H1 (cell line): Measurements from ENCODE around the gene UFSP2. TPM values are rescaled to one million over a fixed set of nuclear protein-coding genes. Genes with fewer than 3 reads are reported as not detected.

Experiments used
- CTCF ChIA-PET: fragments of 300-600 bp; sonication (Branson Sonifier 250); formaldehyde crosslinking; loops from one replicate; lab custom pipeline; 2021; ENCODE audit not compliant: partially characterized antibody; lab: Charles Lee
- POLR2A ChIA-PET: fragments of 300-600 bp; sonication (Branson Sonifier 250); formaldehyde crosslinking; loops from one replicate; lab custom pipeline; 2021; ENCODE audit warnings: inconsistent platforms; ENCODE audit not compliant: partially characterized antibody; lab: Charles Lee
- DNase-seq, 2 experiments: peaks; one replicate each; pipeline versions ENCODE4 v3.0.0 to v3.0.0-alpha.2; 2010 to 2022; ENCODE audit warnings: low spot score in 2 of 2, low read depth in 1 of 2, mixed read lengths in 1 of 2
- FAIRE-seq: peaks from 2 replicates; lab custom pipeline; 2011; peaks lifted over from hg19 to GRCh38; lab: Jason Lieb, UNC
- H2AFZ ChIP-seq: 2 replicates; pipeline ENCODE4 v1.8.1; 2012; ENCODE audit warnings: low read length, inconsistent platforms
- H2AK5ac ChIP-seq: 2 replicates; pipeline ENCODE4 v1.6.1; 2013; ENCODE audit warnings: low read depth, low read length
- H2BK120ac ChIP-seq: replicated peaks from 2 replicates; pipeline ENCODE3; 2013; ENCODE audit warnings: low read depth, low read length, inconsistent platforms
- H2BK12ac ChIP-seq: 2 replicates; pipeline ENCODE4 v1.6.1; 2013; ENCODE audit warnings: low read depth, low read length
- H2BK15ac ChIP-seq: 2 replicates; pipeline ENCODE4 v1.6.1; 2013; ENCODE audit warnings: low read length
- H2BK20ac ChIP-seq: 2 replicates; pipeline ENCODE4 v1.6.1; 2013; ENCODE audit warnings: low read length
- H2BK5ac ChIP-seq: 2 replicates; pipeline ENCODE4 v1.6.1; 2013; ENCODE audit warnings: low read depth, low read length
- H3K14ac ChIP-seq: 2 replicates; pipeline ENCODE4 v1.6.1; 2013; ENCODE audit warnings: inconsistent platforms; ENCODE audit not compliant: insufficient read length
- H3K18ac ChIP-seq: 2 replicates; pipeline ENCODE4 v1.6.1; 2013; ENCODE audit warnings: low read length; ENCODE audit errors: extremely low read depth
- H3K23ac ChIP-seq: 2 replicates; pipeline ENCODE4 v1.6.1; 2013; ENCODE audit warnings: inconsistent platforms; ENCODE audit not compliant: insufficient read length
- H3K23me2 ChIP-seq: 2 replicates; pipeline ENCODE4 v1.6.1; 2013; ENCODE audit warnings: low read depth, low read length
- H3K27ac ChIP-seq: 2 replicates; pipeline ENCODE4 v1.6.1; 2011; ENCODE audit warnings: low read depth, low read length, inconsistent platforms
- H3K27me3 ChIP-seq, 4 experiments: replicated peaks in 1 of 4; 1 replicate in 1 of 4; 2 replicates in 3 of 4; pipeline versions ENCODE4 v1.6.1 to v1.8.1; 2011 to 2013; ENCODE audit warnings: low read length in 3 of 4, mild to moderate bottlenecking in 3 of 4, inconsistent platforms in 2 of 4, mixed read lengths in 2 of 4, moderate library complexity in 1 of 4; ENCODE audit not compliant: control insufficient read depth in 3 of 4, insufficient read depth in 3 of 4; ENCODE audit errors: extremely low read depth in 1 of 4
- H3K36me3 ChIP-seq, 4 experiments: 2 replicates each; pipeline versions ENCODE4 v1.6.1 to v1.8.1; 2011 to 2013; ENCODE audit warnings: mild to moderate bottlenecking in 4 of 4, low read length in 3 of 4, moderate library complexity in 2 of 4, control low read depth in 1 of 4, inconsistent platforms in 1 of 4; ENCODE audit not compliant: insufficient read depth in 4 of 4, control insufficient read depth in 2 of 4
- H3K4ac ChIP-seq: replicated peaks from 2 replicates; pipeline ENCODE3; 2013; ENCODE audit warnings: low read length, low read depth, mixed read lengths, inconsistent platforms; ENCODE audit not compliant: insufficient read length
- H3K4me1 ChIP-seq, 4 experiments: replicated peaks in 1 of 4; 1 replicate in 1 of 4; 2 replicates in 3 of 4; pipeline versions ENCODE4 v1.6.1 to v1.8.1; 2011 to 2013; ENCODE audit warnings: low read length in 3 of 4, inconsistent platforms in 2 of 4, mixed read lengths in 1 of 4; ENCODE audit not compliant: insufficient read depth in 4 of 4, control insufficient read depth in 3 of 4
- H3K4me2 ChIP-seq, 2 experiments: 2 replicates each; pipeline versions ENCODE4 v1.6.1 to v1.8.1; 2011 to 2013; ENCODE audit warnings: low read depth in 2 of 2, low read length in 2 of 2, control low read depth in 1 of 2, inconsistent platforms in 1 of 2, mild to moderate bottlenecking in 1 of 2; ENCODE audit not compliant: insufficient read depth in 1 of 2
- H3K4me3 ChIP-seq, 4 experiments: fragments of 200-600, 300-600 bp in 1 of 4; sonication (generic), shearing (Covaris generic), sonication (Bioruptor Twin) in 1 of 4; 2 replicates each; pipeline versions ENCODE4 v1.5.1 to v1.8.1; 2011 to 2016; ENCODE audit warnings: low read length in 4 of 4, low read depth in 3 of 4, control low read depth in 2 of 4, inconsistent platforms in 2 of 4, mild to moderate bottlenecking in 2 of 4, mixed read lengths in 1 of 4, moderate library complexity in 1 of 4; ENCODE audit not compliant: insufficient read depth in 2 of 4; ENCODE audit errors: extremely low read depth in 1 of 4
- H3K56ac ChIP-seq: replicated peaks from 2 replicates; pipeline ENCODE3; 2013; ENCODE audit warnings: low read depth, mild to moderate bottlenecking, mixed read lengths, low read length, inconsistent platforms; ENCODE audit not compliant: insufficient read length
- H3K79me1 ChIP-seq: 2 replicates; pipeline ENCODE4 v1.6.1; 2013; ENCODE audit warnings: low read depth, low read length, control low read depth
- H3K79me2 ChIP-seq, 2 experiments: 2 replicates each; pipeline versions ENCODE4 v1.6.1 to v1.8.1; 2012 to 2013; ENCODE audit warnings: low read length in 2 of 2, mild to moderate bottlenecking in 2 of 2, inconsistent platforms in 1 of 2; ENCODE audit not compliant: insufficient read depth in 2 of 2, control insufficient read depth in 1 of 2
- H3K9ac ChIP-seq, 4 experiments: replicated peaks in 1 of 4; 1 replicate in 1 of 4; 2 replicates in 3 of 4; pipeline versions ENCODE4 v1.6.1 to v1.8.1; 2011 to 2013; ENCODE audit warnings: low read depth in 3 of 4, low read length in 3 of 4, control low read depth in 2 of 4, mild to moderate bottlenecking in 2 of 4, moderate library complexity in 2 of 4, inconsistent platforms in 1 of 4; ENCODE audit errors: extremely low read depth in 1 of 4
- H3K9me3 ChIP-seq, 2 experiments: 2 replicates each; pipeline versions ENCODE4 v1.6.1 to v1.8.1; 2012 to 2013; ENCODE audit warnings: mild to moderate bottlenecking in 2 of 2, moderate library complexity in 2 of 2, control low read depth in 1 of 2, inconsistent platforms in 1 of 2, low read depth in 1 of 2, low read length in 1 of 2, mixed read lengths in 1 of 2; ENCODE audit not compliant: insufficient read depth in 2 of 2
- H4K20me1 ChIP-seq, 2 experiments: replicated peaks in 1 of 2; 2 replicates each; pipeline versions ENCODE3 to v1.8.1; 2011 to 2013; ENCODE audit warnings: inconsistent platforms in 2 of 2, low read length in 2 of 2, mild to moderate bottlenecking in 1 of 2; ENCODE audit not compliant: insufficient read depth in 2 of 2, control insufficient read depth in 1 of 2
- H4K5ac ChIP-seq: 2 replicates; pipeline ENCODE4 v1.6.1; 2013; ENCODE audit warnings: low read length, low read depth, mixed read lengths, inconsistent platforms; ENCODE audit not compliant: insufficient read length
- H4K8ac ChIP-seq: 2 replicates; pipeline ENCODE4 v1.8.0; 2013; ENCODE audit warnings: mild to moderate bottlenecking, moderate library complexity, low read length, inconsistent platforms; ENCODE audit not compliant: insufficient read depth; ENCODE audit errors: extremely low read depth
- H4K91ac ChIP-seq: replicated peaks from 2 replicates; pipeline ENCODE3; 2013; ENCODE audit warnings: low read length, mixed read lengths, inconsistent platforms; ENCODE audit not compliant: insufficient read length
- CBX5 ChIP-seq: fragments of 300-800, 300-1000 bp; sonication (generic); IDR thresholded peaks from 2 replicates; pipeline ENCODE4 v1.7.1; 2016; ENCODE audit warnings: antibody characterized with exemption, low read length, low read depth
- CREB1 ChIP-seq: IDR thresholded peaks from 2 replicates; pipeline ENCODE4 v1.6.1; 2012; ENCODE audit warnings: inconsistent platforms
- FOSL1 ChIP-seq: IDR thresholded peaks from 2 replicates; pipeline ENCODE4 v1.6.1; 2011; ENCODE audit warnings: mild to moderate bottlenecking, low read depth, low read length, moderate library complexity; ENCODE audit not compliant: insufficient read depth
- GABPA ChIP-seq: IDR thresholded peaks from 2 replicates; pipeline ENCODE4 v1.6.1; 2011; ENCODE audit warnings: mild to moderate bottlenecking, low read length, moderate library complexity, borderline replicate concordance; ENCODE audit not compliant: insufficient read depth
- NANOG ChIP-seq: IDR thresholded peaks from 2 replicates; pipeline ENCODE4 v1.6.1; 2011; ENCODE audit warnings: low read length, low read depth, mild to moderate bottlenecking, inconsistent platforms; ENCODE audit not compliant: insufficient read depth, poor library complexity, severe bottlenecking
- RAD21 ChIP-seq, 2 experiments: IDR thresholded peaks in 1 of 2; conservative IDR thresholded peaks in 1 of 2; 2 replicates each; pipeline ENCODE4 v1.6.1; 2011; ENCODE audit warnings: low read depth in 2 of 2, low read length in 2 of 2, improper control_type of control experiment in 1 of 2, inconsistent platforms in 1 of 2, mild to moderate bottlenecking in 1 of 2, moderate library complexity in 1 of 2
- SIN3A ChIP-seq, 2 experiments: IDR thresholded peaks in 1 of 2; conservative IDR thresholded peaks in 1 of 2; 2 replicates each; pipeline ENCODE4 v1.6.1; 2011 to 2012; ENCODE audit warnings: low read length in 2 of 2, improper control_type of control experiment in 1 of 2, low read depth in 1 of 2, mild to moderate bottlenecking in 1 of 2
- TBP ChIP-seq: IDR thresholded peaks from 2 replicates; pipeline ENCODE4 v1.6.1; 2011; ENCODE audit warnings: low read depth, low read length, improper control_type of control experiment
- WGBS, 2 experiments: shearing (Covaris generic) in 1 of 2; methylation state at CpG; one replicate each; pipeline versions ENCODE4 v1.1.6 to v1.1.7; 2013 to 2015; ENCODE audit warnings: low lambda C conversion rate in 2 of 2, mixed read lengths in 2 of 2, inconsistent platforms in 1 of 2, low coverage in 1 of 2, missing lambda C conversion rate in 1 of 2; ENCODE audit not compliant: insufficient replicate concordance in 2 of 2, insufficient coverage in 1 of 2, insufficient read length in 1 of 2; ENCODE audit errors: extremely low coverage in 1 of 2, missing lambda C conversion rate in 1 of 2; 5-methylcytosine and 5-hydroxymethylcytosine counted together
- polyA plus RNA-seq, 7 experiments: library from polyadenylated mRNA; depleted of rRNA in 3 of 7; stranded (reverse) in 5 of 7; unstranded in 2 of 7; fragments of >200 nt in 5 of 7; fragments of 200-250 nt in 2 of 7; gene quantifications; 1 replicate in 5 of 7; 2 replicates in 1 of 7; 4 replicates in 1 of 7; pipeline versions ENCODE4 v1.2.1 to v1.2.3, GENCODE V29; 2011 to 2013; ENCODE audit warnings: missing spikeins in 2 of 7, mixed read lengths in 2 of 7
- total RNA-seq: library from RNA; stranded (reverse); fragmentation: NEBNext Ultra II Directional; extraction: Animal tissue kit (Norgen Biotek cat#: 25700); gene quantifications from 2 replicates; pipeline ENCODE4 v1.2.1, GENCODE V29; 2021
- TF ChIP-seq, protein P1 (sequence below), 3 experiments: IDR thresholded peaks; 1 replicate in 2 of 3; 2 replicates in 1 of 3; pipeline versions ENCODE4 v1.5.1 to v1.6.1; 2011; ENCODE audit warnings: low read length in 3 of 3, mild to moderate bottlenecking in 3 of 3, inconsistent platforms in 2 of 3, low read depth in 1 of 3, moderate library complexity in 1 of 3; ENCODE audit not compliant: insufficient read depth in 1 of 3; ENCODE audit errors: control extremely low read depth in 1 of 3

Gene UFSP2
- total and polyA plus RNA-seq, 2 of the 8 experiments (the other 6 are each of a cell fraction or from before 2014, with no cell fraction given) = 22.9 to 26.0 TPM

DNA sequence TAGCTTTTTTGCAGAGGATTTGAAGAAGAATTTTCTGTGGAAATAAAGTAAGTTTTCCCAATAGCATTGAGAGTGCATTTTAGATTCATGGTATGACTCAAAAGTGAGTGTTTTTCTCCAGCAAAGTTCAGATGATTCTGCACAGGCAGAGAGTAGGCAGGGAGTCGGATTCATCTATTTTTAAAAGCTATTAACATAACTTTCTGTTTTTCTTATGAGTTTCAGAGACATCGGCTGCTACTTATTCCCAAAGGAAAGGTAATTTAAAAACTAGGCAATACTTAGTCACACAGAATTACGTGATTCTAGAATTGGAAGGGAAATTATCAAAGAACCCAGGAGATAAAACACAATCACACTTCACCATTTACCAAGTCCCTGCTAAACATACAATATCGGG is 41.3 kb upstream of the UFSP2 start:
- CTCF ChIA-PET = interaction anchor here (0.7 to 1.7 kb wide), 3 partner anchors 10 to 571 kb away, joined by 3 read pairs; no protein-coding TSS in a partner anchor
- DNase-seq = no peak
- no peak overlapping the region for H2BK20ac ChIP-seq

More for the DNA sequence above, 41.3 kb upstream of the UFSP2 start:
- H3K4me2 ChIP-seq = no peak overlapping the region
- peaks cover 5% of the 10 kb centered on the region for H3K23me2 ChIP-seq
- H2BK120ac ChIP-seq = no peak overlapping the region
- no peaks in the 10 kb centered on the region for H3K9me3 ChIP-seq
- WGBS, 2 experiments = 90% methylated on average over 4 of the region's 4 CpGs; no CpG with 5 or more reads in 1 of the 2 experiments
- H4K8ac ChIP-seq = no peak overlapping the region
- no peak overlapping the region for H3K4me3 ChIP-seq
- H3K9ac ChIP-seq = no peak overlapping the region
- H3K4me1 ChIP-seq = peaks cover 0 to 3% (median 0%) of the 10 kb centered on the region in 4 experiments; a peak in 4 of 7 replicates
- no peak overlapping the region for H2BK12ac ChIP-seq
- no peak overlapping the region for H3K4ac ChIP-seq
- H3K56ac ChIP-seq = no peak overlapping the region
- H3K27me3 ChIP-seq = peaks cover 0 to 3% (median 0%) of the 10 kb centered on the region in 4 experiments; a peak in 2 of 7 replicates
- H2BK15ac ChIP-seq = no peak overlapping the region
- H4K5ac ChIP-seq = no peak overlapping the region
- H2AFZ ChIP-seq = no peak overlapping the region
- no peak overlapping the region for H3K23ac ChIP-seq
- no peak overlapping the region for H3K27ac ChIP-seq
- no peak overlapping the region for H2BK5ac ChIP-seq
- H3K18ac ChIP-seq = no peak overlapping the region
- H3K79me2 ChIP-seq = no peaks in the 10 kb centered on the region
- no peak overlapping the region for H3K14ac ChIP-seq
- no peak for FAIRE-seq
- no peak for TF ChIP-seq CREB1
- no peak for TF ChIP-seq TBP
- TF ChIP-seq RAD21 (IDR thresholded peaks at IDR 0.05 in 1 of 2, conservative IDR thresholded peaks at IDR 0.05 in 1 of 2; ENCODE audit: low read depth in 2 of 2, low read length in 2 of 2) = no peak
- TF ChIP-seq FOSL1 = no peak
- TF ChIP-seq, protein P1, sequence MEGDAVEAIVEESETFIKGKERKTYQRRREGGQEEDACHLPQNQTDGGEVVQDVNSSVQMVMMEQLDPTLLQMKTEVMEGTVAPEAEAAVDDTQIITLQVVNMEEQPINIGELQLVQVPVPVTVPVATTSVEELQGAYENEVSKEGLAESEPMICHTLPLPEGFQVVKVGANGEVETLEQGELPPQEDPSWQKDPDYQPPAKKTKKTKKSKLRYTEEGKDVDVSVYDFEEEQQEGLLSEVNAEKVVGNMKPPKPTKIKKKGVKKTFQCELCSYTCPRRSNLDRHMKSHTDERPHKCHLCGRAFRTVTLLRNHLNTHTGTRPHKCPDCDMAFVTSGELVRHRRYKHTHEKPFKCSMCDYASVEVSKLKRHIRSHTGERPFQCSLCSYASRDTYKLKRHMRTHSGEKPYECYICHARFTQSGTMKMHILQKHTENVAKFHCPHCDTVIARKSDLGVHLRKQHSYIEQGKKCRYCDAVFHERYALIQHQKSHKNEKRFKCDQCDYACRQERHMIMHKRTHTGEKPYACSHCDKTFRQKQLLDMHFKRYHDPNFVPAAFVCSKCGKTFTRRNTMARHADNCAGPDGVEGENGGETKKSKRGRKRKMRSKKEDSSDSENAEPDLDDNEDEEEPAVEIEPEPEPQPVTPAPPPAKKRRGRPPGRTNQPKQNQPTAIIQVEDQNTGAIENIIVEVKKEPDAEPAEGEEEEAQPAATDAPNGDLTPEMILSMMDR (IDR thresholded peaks at IDR 0.05; ENCODE audit: control extremely low read depth in 1 of 3, insufficient read depth in 1 of 3, low read depth in 1 of 3, low read length in 3 of 3) = no peak
- TF ChIP-seq NANOG = no peak
- TF ChIP-seq SIN3A (conservative IDR thresholded peaks at IDR 0.05 in 1 of 2, IDR thresholded peaks at IDR 0.05 in 1 of 2; ENCODE audit: low read depth in 1 of 2, low read length in 2 of 2) = no peak
- no peak for TF ChIP-seq CBX5
- TF ChIP-seq GABPA = no peak
- TF ChIP-seq, all 59 proteins: peak for 0
- Histone ChIP-seq H2AK5ac (no peak overlapping the region), H4K20me1 (no peaks in the 10 kb centered on the region), H4K91ac (no peak overlapping the region), H3K79me1 (no peaks in the 10 kb centered on the region), H3K36me3 (no peaks in the 10 kb centered on the region)
- POLR2A ChIA-PET = no interaction called here
